ENCODE measurements around the gene ZMYM3.

Gene ZMYM3

DNA sequence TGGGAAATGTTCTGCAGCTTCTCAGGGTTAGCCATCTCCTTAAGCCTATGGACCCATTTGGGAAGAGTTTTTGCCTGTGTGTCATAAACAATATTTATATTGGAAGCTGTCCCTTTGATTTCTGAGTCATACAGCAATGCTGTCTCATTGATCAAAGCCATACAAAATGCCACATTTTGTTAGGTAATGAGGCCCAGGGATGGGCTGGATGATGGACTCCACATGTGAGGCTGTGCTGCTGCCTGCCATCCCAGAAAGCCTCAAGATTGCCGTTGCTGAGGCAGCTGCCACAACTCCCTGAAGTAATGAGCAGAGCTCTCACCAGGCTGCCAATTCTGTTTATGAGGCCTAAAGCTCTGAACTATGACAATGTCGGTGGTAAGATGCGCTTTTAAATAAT, 43.1 kb downstream of the ZMYM3 start:
- no peak for DNase-seq

DNA sequence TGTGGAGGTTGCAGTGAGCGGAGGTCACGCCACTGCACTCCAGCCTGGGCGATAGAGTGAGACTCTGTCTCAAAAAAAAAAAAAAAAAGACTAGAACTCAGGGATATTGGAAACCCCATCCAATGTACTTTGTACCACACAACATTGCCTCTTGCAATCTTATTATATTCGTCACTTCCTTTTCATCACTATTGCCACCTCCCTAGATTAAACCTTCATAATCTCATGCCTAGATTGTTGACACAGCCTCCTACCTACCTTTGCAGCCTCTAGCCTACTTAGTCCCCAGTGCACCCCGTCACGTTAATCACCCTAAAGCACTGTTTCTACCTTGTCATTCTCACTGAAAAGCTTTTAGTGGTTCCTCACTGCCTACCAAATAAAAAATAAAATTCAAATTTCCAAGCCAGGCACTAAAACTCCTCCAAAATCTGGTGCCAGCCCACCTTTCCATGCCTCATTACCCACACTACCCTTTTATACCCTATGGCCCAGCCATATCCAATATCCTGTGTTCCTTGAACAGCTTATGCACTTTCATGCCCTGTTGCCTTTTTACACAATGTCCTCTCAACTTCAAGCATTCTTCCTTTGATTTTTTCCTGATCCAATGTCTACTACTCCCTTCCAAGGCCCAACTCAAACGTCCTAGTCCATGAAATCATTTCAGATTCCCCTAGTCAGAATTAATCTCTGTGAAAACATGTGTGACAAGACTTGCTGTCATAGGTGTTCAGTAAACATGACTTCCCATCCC, 54.5 kb downstream of the ZMYM3 start:
- no peak for DNase-seq

DNA sequence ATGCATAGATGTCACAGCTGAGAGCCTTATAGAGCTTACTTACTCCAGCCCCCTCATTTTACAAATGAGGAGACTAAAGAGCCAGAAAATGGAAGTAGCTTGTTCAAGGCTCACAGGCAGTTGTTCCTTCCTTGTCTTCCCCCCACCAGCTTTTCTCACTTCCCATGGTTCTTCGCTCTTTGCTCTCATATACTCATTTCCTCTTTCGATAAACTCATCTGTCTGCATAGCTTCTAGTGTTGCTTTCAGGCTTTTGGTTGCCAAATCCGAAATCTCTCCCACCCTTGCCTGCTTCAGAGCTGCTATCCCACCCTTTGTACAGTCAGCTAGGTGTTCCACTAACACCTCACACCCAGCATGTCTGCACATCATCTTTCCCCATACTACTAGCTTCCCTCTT, 55.9 kb downstream of the ZMYM3 start:
- DNase-seq: no peak

DNA sequence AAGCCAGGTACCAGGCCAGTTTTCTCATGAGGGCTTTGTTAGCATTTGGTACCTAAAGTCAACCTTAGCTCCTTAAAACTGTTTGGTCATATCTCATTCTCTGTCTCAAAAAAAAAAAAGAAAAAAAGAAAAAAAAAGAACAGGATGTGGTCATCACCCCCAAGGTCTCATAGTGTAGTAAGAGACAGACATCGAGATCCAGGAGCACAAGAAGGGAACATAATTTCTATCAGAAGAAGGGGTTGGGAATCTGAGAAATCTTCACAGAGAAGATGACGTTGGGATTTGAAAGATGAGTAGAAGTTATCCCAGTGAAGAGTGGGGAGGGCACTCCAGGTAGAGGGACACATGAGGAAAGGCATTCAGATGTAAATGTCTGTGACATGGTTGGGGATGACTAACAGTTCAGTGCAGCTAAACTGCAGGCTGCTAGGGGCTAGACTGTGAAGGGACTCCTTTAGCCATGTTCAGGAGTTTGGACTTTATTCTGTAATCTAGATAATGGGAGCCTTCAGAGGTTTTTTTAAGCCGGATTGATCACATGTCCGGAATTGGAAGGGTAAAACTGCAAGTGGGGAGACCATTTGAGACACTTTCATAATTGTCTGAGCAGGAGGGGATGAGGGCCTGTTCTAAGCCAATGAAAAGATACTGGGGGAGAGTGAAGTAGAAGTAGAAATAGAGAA, 57.8 kb downstream of the ZMYM3 start:
- no peak for DNase-seq

DNA sequence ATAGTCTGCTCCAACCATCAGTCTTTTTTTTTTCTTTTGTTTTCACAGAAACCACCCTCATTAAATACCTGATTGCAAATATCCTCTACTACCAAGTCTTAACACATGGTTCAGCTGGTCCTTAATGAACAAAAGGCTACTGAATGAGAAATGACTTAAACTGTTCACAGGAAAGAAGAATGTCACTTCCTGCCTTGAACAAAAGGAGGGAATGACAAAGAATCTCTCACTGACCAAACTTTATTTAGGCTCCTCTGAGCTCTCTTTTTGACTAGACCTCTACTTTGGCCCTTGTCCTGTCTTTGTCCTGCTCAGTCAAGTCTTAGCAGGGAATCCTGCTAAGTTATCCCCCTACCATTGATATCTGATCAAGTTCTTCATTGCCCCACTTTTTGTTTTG, 62.7 kb downstream of the ZMYM3 start:
- DNase-seq: no peak

All from stimulated activated CD4-positive, alpha-beta T cell treated with anti-CD3 and anti-CD28 coated beads, Interleukin-12 subunit alpha, Interleukin-12 subunit beta, amount 100 ng/mL, for 4 hours (primary cell).